Right renal cortex interstitium (tissue), 3 donors: ENCODE data around the gene TMEM238. TPM values are rescaled to one million over a fixed set of nuclear protein-coding genes. Genes with fewer than 3 reads are reported as not detected.

Experiments
- DNase-seq, 3 donors: peaks; one replicate each; pipeline ENCODE4 v3.0.0-alpha.2; 2013; ENCODE audit warnings: low read depth in 3 of 3, low spot score in 2 of 3
- polyA plus RNA-seq, 3 donors: library from polyadenylated mRNA; unstranded; fragments of 120-200 nt; gene quantifications; one replicate each; pipeline ENCODE4 v1.2.1, GENCODE V29; 2013; ENCODE audit not compliant: insufficient read length in 3 of 3

TMEM238 gene
- polyA plus RNA-seq, 3 donors: 0.15 to 0.42 (median 0.32) TPM

GRCh38 chr19:55382013-55382412 is 2.1 kb downstream of the TMEM238 start:
- no peak for DNase-seq

GRCh38 chr19:55379174-55379573 is 4.9 kb downstream of the TMEM238 start:
- no peak for DNase-seq

- DNase-seq: no peak
These were observed 6.5 kb downstream of the TMEM238 start for GRCh38 chr19:55377356-55378131.

- DNase-seq: no peak
These were observed 7.7 kb downstream of the TMEM238 start, which contains the start of gene TMEM190 for GRCh38 chr19:55376241-55376933. TMEM190 (plus strand) TSS chr19:55376826; CDS start chr19:55376854, 28 bp downstream.

- no peak for DNase-seq
These were observed 9.9 kb downstream of the TMEM238 start for GRCh38 chr19:55373993-55374757.

- DNase-seq: no peak
These were observed 10.6 kb downstream of the TMEM238 start for GRCh38 chr19:55373306-55373992.

GRCh38 chr19:55372316-55373081 is 11.6 kb downstream of the TMEM238 start:
- DNase-seq: no peak

- DNase-seq: no peak
These were observed 13.6 kb downstream of the TMEM238 start, which contains the start of gene IL11 for GRCh38 chr19:55370305-55370988. IL11 (minus strand) TSS chr19:55370463; CDS start chr19:55370310, 153 bp downstream.

GRCh38 chr19:55369653-55370304 is 14.3 kb downstream of the TMEM238 start:
- no peak for DNase-seq

- DNase-seq: no peak
These were observed 15.2 kb downstream of the TMEM238 start for GRCh38 chr19:55368701-55369563.

- no peak for DNase-seq
These were observed 16.0 kb downstream of the TMEM238 start for GRCh38 chr19:55368106-55368505.

GRCh38 chr19:55366790-55367189 is 17.3 kb downstream of the TMEM238 start:
- no peak for DNase-seq

- DNase-seq: no peak
These were observed 18.1 kb downstream of the TMEM238 start for GRCh38 chr19:55365964-55366363.

- DNase-seq: no peak
These were observed 18.8 kb downstream of the TMEM238 start for GRCh38 chr19:55365245-55365644.

GRCh38 chr19:55362990-55363716 is 20.9 kb downstream of the TMEM238 start, which contains the start of gene GARIN5B:
GARIN5B (minus strand) TSS chr19:55363260; CDS start chr19:55363066, 194 bp downstream.
- no peak for DNase-seq

- DNase-seq: no peak
These were observed 21.7 kb downstream of the TMEM238 start for GRCh38 chr19:55362174-55362989.
